ENCODE data around the gene DYNAP.
A peak's percentile ranks its signal among the peaks of the same experiment; 100 is the strongest.

DYNAP gene

DNA sequence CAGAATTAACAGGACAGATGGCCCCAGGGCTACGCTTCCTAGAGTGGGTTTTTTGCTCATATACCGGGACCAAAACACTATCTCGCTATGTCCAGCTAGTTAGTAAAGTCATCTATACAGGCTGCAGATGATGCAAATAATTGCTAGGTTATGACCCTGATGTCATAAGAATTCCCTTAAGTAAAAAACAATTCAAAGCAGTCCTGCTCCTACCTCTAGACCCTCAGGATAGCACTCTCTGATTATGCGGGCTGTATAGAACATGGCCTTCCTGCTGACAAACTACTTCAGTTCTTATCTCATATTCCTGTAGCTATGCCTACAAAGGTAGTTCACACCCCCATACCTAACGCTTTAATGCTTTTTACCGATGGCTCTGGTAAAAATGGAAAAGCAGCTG is 13.2 kb downstream of the DYNAP start:
- Histone ChIP-seq H3K27me3 (ENCODE audit: control insufficient read depth in 5 of 5, insufficient read depth in 4 of 5, low read length in 5 of 5) (no peaks in the 10 kb centered on the region), H3K4me3 (ENCODE audit: low read depth in 1 of 5, low read length in 5 of 5) (no peak overlapping the region), H3K4me1 (ENCODE audit: control insufficient read depth in 5 of 5, insufficient read depth in 5 of 5, low read length in 5 of 5) (no peaks in the 10 kb centered on the region), H3K9me3 (ENCODE audit: control insufficient read depth in 5 of 5, low read length in 5 of 5) (no peaks in the 10 kb centered on the region), H3K36me3 (ENCODE audit: control insufficient read depth in 5 of 5, insufficient read depth in 5 of 5, low read length in 5 of 5) (no peaks in the 10 kb centered on the region), H3K27ac (ENCODE audit: low read depth, low read length) (no peak overlapping the region), H3K9ac (ENCODE audit: low read length in 5 of 5) (no peak overlapping the region)

- H3K4me3 ChIP-seq (ENCODE audit: low read depth in 1 of 5, low read length in 5 of 5), result no peak overlapping the region
- H3K27ac ChIP-seq (ENCODE audit: low read depth, low read length), result no peak overlapping the region
- no peaks in the 10 kb centered on the region for H3K27me3 ChIP-seq (ENCODE audit: control insufficient read depth in 5 of 5, insufficient read depth in 4 of 5, low read length in 5 of 5)
- H3K4me1 ChIP-seq (ENCODE audit: control insufficient read depth in 5 of 5, insufficient read depth in 5 of 5, low read length in 5 of 5), result no peaks in the 10 kb centered on the region
- no peak overlapping the region for H3K9ac ChIP-seq (ENCODE audit: low read length in 5 of 5)
- H3K36me3 ChIP-seq (ENCODE audit: control insufficient read depth in 5 of 5, insufficient read depth in 5 of 5, low read length in 5 of 5), result no peaks in the 10 kb centered on the region
- H3K9me3 ChIP-seq (ENCODE audit: control insufficient read depth in 5 of 5, low read length in 5 of 5), result no peaks in the 10 kb centered on the region
Observed at GRCh38 chr18:54606835-54607212, 15.8 kb downstream of the DYNAP start.

DNA sequence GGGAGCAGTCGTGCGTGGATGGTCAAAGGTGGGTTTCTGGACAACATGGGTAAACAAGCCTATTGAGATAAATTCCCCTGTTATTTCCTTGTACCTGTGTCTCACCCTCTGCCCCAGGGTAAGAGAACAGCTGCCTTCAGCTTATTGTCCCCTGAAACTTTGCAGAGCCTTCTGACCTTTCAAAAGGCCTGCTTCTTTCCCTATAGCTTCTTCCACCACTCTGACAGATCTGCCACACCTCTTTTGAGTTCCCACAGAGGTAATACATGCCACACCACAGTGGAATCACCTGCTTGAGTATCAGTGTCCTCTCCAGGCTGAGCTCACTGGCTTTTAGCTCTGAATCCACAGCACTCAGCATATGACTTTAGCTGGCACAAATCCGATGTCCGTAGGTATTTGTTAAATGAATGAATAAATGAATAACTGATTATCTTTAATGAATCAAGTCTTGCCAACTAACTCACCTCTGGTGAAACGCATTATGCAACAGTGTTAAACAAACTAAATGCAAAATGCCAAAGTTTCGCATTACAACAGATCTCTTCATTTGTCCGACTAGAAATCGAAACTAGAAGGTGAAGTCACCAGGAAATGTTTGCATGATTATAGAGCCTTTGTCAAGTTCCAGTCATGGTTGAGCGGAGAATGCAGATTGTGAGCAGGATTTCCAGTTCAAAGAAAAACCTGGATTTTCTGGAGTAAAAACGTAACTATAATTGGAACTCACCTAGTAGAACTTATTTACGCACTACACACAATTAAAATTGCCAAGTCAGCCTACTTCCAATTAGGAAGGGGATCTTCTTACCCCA is 16.4 kb downstream of the DYNAP start:
- no peaks in the 10 kb centered on the region for H3K4me1 ChIP-seq (ENCODE audit: control insufficient read depth in 5 of 5, insufficient read depth in 5 of 5, low read length in 5 of 5)
- H3K9ac ChIP-seq (ENCODE audit: low read length in 5 of 5), result no peak overlapping the region
- H3K4me3 ChIP-seq (ENCODE audit: low read depth in 1 of 5, low read length in 5 of 5), result peak overlapping the region in 3 of 5 donors; percentile 6 to 16 (median 11)
- H3K36me3 ChIP-seq (ENCODE audit: control insufficient read depth in 5 of 5, insufficient read depth in 5 of 5, low read length in 5 of 5), result no peaks in the 10 kb centered on the region
- no peaks in the 10 kb centered on the region for H3K27me3 ChIP-seq (ENCODE audit: control insufficient read depth in 5 of 5, insufficient read depth in 4 of 5, low read length in 5 of 5)
- H3K9me3 ChIP-seq (ENCODE audit: control insufficient read depth in 5 of 5, low read length in 5 of 5), result no peaks in the 10 kb centered on the region
- no peak overlapping the region for H3K27ac ChIP-seq (ENCODE audit: low read depth, low read length)

- Histone ChIP-seq H3K9ac (ENCODE audit: low read length in 5 of 5) (no peak overlapping the region), H3K9me3 (ENCODE audit: control insufficient read depth in 5 of 5, low read length in 5 of 5) (no peaks in the 10 kb centered on the region), H3K36me3 (ENCODE audit: control insufficient read depth in 5 of 5, insufficient read depth in 5 of 5, low read length in 5 of 5) (no peaks in the 10 kb centered on the region), H3K27me3 (ENCODE audit: control insufficient read depth in 5 of 5, insufficient read depth in 4 of 5, low read length in 5 of 5) (no peaks in the 10 kb centered on the region), H3K27ac (ENCODE audit: low read depth, low read length) (no peak overlapping the region), H3K4me1 (ENCODE audit: control insufficient read depth in 5 of 5, insufficient read depth in 5 of 5, low read length in 5 of 5) (no peaks in the 10 kb centered on the region), H3K4me3 (ENCODE audit: low read depth in 1 of 5, low read length in 5 of 5) (peak overlapping the region in 2 of 5 donors; percentile 6 to 16)
Observed at GRCh38 chr18:54608028-54608642, 17.1 kb downstream of the DYNAP start.

GRCh38 chr18:54611816-54612215 is 20.8 kb downstream of the DYNAP start:
- no peak overlapping the region for H3K4me3 ChIP-seq (ENCODE audit: low read depth in 1 of 5, low read length in 5 of 5)
- H3K4me1 ChIP-seq (ENCODE audit: control insufficient read depth in 5 of 5, insufficient read depth in 5 of 5, low read length in 5 of 5), result no peaks in the 10 kb centered on the region
- no peaks in the 10 kb centered on the region for H3K9me3 ChIP-seq (ENCODE audit: control insufficient read depth in 5 of 5, low read length in 5 of 5)
- no peak overlapping the region for H3K27ac ChIP-seq (ENCODE audit: low read depth, low read length)
- H3K27me3 ChIP-seq (ENCODE audit: control insufficient read depth in 5 of 5, insufficient read depth in 4 of 5, low read length in 5 of 5), result no peaks in the 10 kb centered on the region
- no peak overlapping the region for H3K9ac ChIP-seq (ENCODE audit: low read length in 5 of 5)
- H3K36me3 ChIP-seq (ENCODE audit: control insufficient read depth in 5 of 5, insufficient read depth in 5 of 5, low read length in 5 of 5), result no peaks in the 10 kb centered on the region

- Histone ChIP-seq H3K9ac (ENCODE audit: low read length in 5 of 5) (no peak overlapping the region), H3K4me3 (ENCODE audit: low read depth in 1 of 5, low read length in 5 of 5) (no peak overlapping the region), H3K9me3 (ENCODE audit: control insufficient read depth in 5 of 5, low read length in 5 of 5) (no peaks in the 10 kb centered on the region), H3K36me3 (ENCODE audit: control insufficient read depth in 5 of 5, insufficient read depth in 5 of 5, low read length in 5 of 5) (no peaks in the 10 kb centered on the region), H3K27me3 (ENCODE audit: control insufficient read depth in 5 of 5, insufficient read depth in 4 of 5, low read length in 5 of 5) (no peaks in the 10 kb centered on the region), H3K4me1 (ENCODE audit: control insufficient read depth in 5 of 5, insufficient read depth in 5 of 5, low read length in 5 of 5) (no peaks in the 10 kb centered on the region), H3K27ac (ENCODE audit: low read depth, low read length) (no peak overlapping the region)
Observed at GRCh38 chr18:54612237-54612636, 21.2 kb downstream of the DYNAP start.

DNA sequence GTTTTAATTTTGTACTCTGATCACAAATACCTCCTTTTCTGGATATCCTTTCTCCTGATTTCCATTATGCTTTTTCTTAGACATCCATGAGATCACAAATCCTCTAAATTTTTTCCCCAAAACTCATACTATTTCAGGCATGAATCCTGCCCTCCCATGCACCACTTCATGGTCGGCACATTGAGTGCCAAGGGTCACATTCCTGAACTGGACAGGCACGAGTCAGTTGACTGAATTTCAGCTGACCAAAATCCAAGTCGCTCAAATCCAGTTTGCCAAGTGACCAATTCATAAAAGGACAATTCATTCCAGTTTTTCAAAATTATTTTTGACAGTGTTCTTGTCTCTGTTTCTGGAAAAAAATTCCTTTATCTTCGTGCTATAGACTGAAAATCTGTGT is 22.1 kb downstream of the DYNAP start:
- Histone ChIP-seq H3K27ac (ENCODE audit: low read depth, low read length) (no peak overlapping the region), H3K36me3 (ENCODE audit: control insufficient read depth in 5 of 5, insufficient read depth in 5 of 5, low read length in 5 of 5) (no peaks in the 10 kb centered on the region), H3K27me3 (ENCODE audit: control insufficient read depth in 5 of 5, insufficient read depth in 4 of 5, low read length in 5 of 5) (no peaks in the 10 kb centered on the region), H3K9ac (ENCODE audit: low read length in 5 of 5) (no peak overlapping the region), H3K4me1 (ENCODE audit: control insufficient read depth in 5 of 5, insufficient read depth in 5 of 5, low read length in 5 of 5) (no peaks in the 10 kb centered on the region), H3K9me3 (ENCODE audit: control insufficient read depth in 5 of 5, low read length in 5 of 5) (no peaks in the 10 kb centered on the region), H3K4me3 (ENCODE audit: low read depth in 1 of 5, low read length in 5 of 5) (no peak overlapping the region)

DNA sequence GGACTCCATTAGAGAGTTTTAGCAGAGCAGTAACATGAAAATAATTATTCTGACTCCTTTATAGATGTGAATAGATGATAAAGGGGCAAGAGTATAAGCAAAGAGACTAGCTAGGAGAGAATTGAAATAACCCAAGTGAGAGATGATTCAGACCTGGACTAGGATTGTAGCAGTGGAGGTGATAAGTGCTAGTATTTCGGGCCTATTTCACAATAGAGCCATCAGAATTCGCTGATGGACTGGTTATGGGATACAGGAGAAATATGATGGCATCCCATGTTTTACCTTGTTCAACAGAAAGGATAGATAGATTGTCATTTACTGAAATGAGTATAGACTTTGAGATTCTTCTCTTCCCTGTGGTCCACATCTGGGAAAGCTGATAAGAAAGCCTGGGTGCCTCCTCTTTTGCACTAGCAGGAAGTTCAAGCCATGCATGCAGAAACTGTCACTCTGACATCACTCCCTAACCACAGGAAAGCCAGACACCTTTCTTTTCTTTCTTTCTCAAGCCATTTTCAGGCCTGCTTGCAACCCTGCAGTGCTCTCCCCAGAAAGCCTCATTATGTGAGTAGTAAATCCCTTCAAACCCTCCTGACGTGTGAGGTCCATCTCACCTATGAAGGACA is 25.3 kb downstream of the DYNAP start:
- Histone ChIP-seq H3K9me3 (ENCODE audit: control insufficient read depth in 5 of 5, low read length in 5 of 5) (no peaks in the 10 kb centered on the region), H3K27me3 (ENCODE audit: control insufficient read depth in 5 of 5, insufficient read depth in 4 of 5, low read length in 5 of 5) (no peaks in the 10 kb centered on the region), H3K4me1 (ENCODE audit: control insufficient read depth in 5 of 5, insufficient read depth in 5 of 5, low read length in 5 of 5) (no peaks in the 10 kb centered on the region), H3K27ac (ENCODE audit: low read depth, low read length) (no peak overlapping the region), H3K4me3 (ENCODE audit: low read depth in 1 of 5, low read length in 5 of 5) (no peak overlapping the region), H3K36me3 (ENCODE audit: control insufficient read depth in 5 of 5, insufficient read depth in 5 of 5, low read length in 5 of 5) (no peaks in the 10 kb centered on the region), H3K9ac (ENCODE audit: low read length in 5 of 5) (no peak overlapping the region)

DNA sequence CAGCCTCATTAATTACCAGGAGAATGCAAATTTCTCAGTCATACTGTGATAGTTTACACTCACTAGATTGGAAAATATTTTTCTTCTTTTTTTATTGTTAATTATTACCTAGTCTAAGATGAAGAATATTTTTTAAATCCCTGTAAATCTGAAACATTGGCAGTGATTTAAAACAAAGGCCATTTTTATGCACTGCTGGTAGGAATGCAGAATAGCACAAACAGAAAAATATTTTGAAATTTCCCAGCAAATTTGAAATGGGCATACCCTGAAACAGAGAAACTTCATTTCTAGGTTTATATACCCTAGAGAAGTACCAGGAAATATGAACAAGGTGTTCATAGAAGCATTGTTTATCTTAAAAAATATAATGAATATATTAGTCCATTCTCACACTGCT is 31.0 kb downstream of the DYNAP start:
- H3K36me3 ChIP-seq (ENCODE audit: control insufficient read depth in 5 of 5, insufficient read depth in 5 of 5, low read length in 5 of 5), result no peaks in the 10 kb centered on the region
- no peak overlapping the region for H3K4me3 ChIP-seq (ENCODE audit: low read depth in 1 of 5, low read length in 5 of 5)

GRCh38 chr18:54626779-54627178 is 35.7 kb downstream of the DYNAP start:
- H3K27me3 ChIP-seq (ENCODE audit: control insufficient read depth in 5 of 5, insufficient read depth in 4 of 5, low read length in 5 of 5), result no peaks in the 10 kb centered on the region
- no peaks in the 10 kb centered on the region for H3K4me1 ChIP-seq (ENCODE audit: control insufficient read depth in 5 of 5, insufficient read depth in 5 of 5, low read length in 5 of 5)
- no peak overlapping the region for H3K27ac ChIP-seq (ENCODE audit: low read depth, low read length)
- no peaks in the 10 kb centered on the region for H3K36me3 ChIP-seq (ENCODE audit: control insufficient read depth in 5 of 5, insufficient read depth in 5 of 5, low read length in 5 of 5)
- no peak overlapping the region for H3K9ac ChIP-seq (ENCODE audit: low read length in 5 of 5)
- H3K4me3 ChIP-seq (ENCODE audit: low read depth in 1 of 5, low read length in 5 of 5), result no peak overlapping the region
- H3K9me3 ChIP-seq (ENCODE audit: control insufficient read depth in 5 of 5, low read length in 5 of 5), result peaks cover 0 to 6% (median 4%) of the 10 kb centered on the region in 5 donors

More for the DNA sequence above, 31.0 kb downstream of the DYNAP start:
- Histone ChIP-seq H3K27ac (ENCODE audit: low read depth, low read length) (no peak overlapping the region), H3K9ac (ENCODE audit: low read length in 5 of 5) (no peak overlapping the region), H3K27me3 (ENCODE audit: control insufficient read depth in 5 of 5, insufficient read depth in 4 of 5, low read length in 5 of 5) (no peaks in the 10 kb centered on the region), H3K4me1 (ENCODE audit: control insufficient read depth in 5 of 5, insufficient read depth in 5 of 5, low read length in 5 of 5) (no peaks in the 10 kb centered on the region), H3K9me3 (ENCODE audit: control insufficient read depth in 5 of 5, low read length in 5 of 5) (peaks cover 0 to 5% (median 3%) of the 10 kb centered on the region in 5 donors)
